Astrocyte (in vitro differentiated cells and primary cell): ENCODE results near the gene SPRR2G.

Experiments used
- EZH2 ChIP-seq: IDR thresholded peaks from 2 replicates; pipeline ENCODE4 v1.6.1; 2012; ENCODE audit warnings: mild to moderate bottlenecking, low read length, inconsistent platforms; ENCODE audit not compliant: insufficient read depth
- TF ChIP-seq, protein P1 (sequence below): IDR thresholded peaks from 2 replicates; pipeline ENCODE4 v1.5.1; 2011; ENCODE audit warnings: low read depth, mild to moderate bottlenecking, inconsistent platforms, low read length, moderate library complexity; ENCODE audit not compliant: insufficient read depth

DNA sequence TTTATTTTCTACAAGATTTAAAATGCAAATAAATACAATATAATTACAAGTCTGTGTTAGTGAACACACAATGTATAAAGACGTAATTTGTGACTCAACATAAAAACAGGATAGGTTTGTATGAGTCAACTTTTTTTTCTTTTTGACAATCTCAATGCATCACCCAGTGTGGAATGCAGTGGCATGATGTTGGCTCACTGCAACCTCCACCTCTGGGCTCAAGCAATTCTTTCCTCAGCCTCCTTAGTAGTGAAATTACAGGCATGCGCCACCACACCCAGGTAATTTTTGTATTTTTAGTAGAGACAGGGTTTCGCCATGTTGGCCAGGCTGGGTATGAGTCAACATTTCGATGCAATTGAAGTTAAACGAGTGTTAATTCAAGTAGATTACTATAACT, 50.4 kb downstream of the SPRR2G start:
- TF ChIP-seq, protein P1, sequence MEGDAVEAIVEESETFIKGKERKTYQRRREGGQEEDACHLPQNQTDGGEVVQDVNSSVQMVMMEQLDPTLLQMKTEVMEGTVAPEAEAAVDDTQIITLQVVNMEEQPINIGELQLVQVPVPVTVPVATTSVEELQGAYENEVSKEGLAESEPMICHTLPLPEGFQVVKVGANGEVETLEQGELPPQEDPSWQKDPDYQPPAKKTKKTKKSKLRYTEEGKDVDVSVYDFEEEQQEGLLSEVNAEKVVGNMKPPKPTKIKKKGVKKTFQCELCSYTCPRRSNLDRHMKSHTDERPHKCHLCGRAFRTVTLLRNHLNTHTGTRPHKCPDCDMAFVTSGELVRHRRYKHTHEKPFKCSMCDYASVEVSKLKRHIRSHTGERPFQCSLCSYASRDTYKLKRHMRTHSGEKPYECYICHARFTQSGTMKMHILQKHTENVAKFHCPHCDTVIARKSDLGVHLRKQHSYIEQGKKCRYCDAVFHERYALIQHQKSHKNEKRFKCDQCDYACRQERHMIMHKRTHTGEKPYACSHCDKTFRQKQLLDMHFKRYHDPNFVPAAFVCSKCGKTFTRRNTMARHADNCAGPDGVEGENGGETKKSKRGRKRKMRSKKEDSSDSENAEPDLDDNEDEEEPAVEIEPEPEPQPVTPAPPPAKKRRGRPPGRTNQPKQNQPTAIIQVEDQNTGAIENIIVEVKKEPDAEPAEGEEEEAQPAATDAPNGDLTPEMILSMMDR = no peak
- TF ChIP-seq EZH2 = no peak
